Activated naive CD8-positive, alpha-beta T cell treated with anti-CD3 and anti-CD28 coated beads, Interleukin-2, amount 50 U/mL, for 24 hours (primary cell): ENCODE results near the gene TBC1D25.

Source experiments
- ATAC-seq: fragments of 150-1000 bp; cut with Tn5 transposase; one replicate; pipeline ENCODE4 v1.10.0; 2021
- DNase-seq: peaks from one replicate; pipeline ENCODE4 v3.0.0; 2021
- H3K27ac Mint-ChIP-seq: one replicate; pipeline ENCODE4 v1.8.0; 2021; ENCODE audit warnings: mild to moderate bottlenecking, mixed read lengths
- H3K27me3 Mint-ChIP-seq: one replicate; pipeline ENCODE4 v1.8.0; 2021; ENCODE audit warnings: mixed read lengths
- H3K36me3 Mint-ChIP-seq: one replicate; pipeline ENCODE4 v1.8.0; 2021; ENCODE audit warnings: low read depth, mixed read lengths
- H3K4me1 Mint-ChIP-seq: one replicate; pipeline ENCODE4 v1.8.0; 2021; ENCODE audit warnings: mixed read lengths
- H3K4me3 Mint-ChIP-seq: one replicate; pipeline ENCODE4 v1.8.0; 2021; ENCODE audit warnings: mild to moderate bottlenecking, moderate library complexity, mixed read lengths
- H3K9me3 Mint-ChIP-seq: one replicate; pipeline ENCODE4 v1.8.0; 2021; ENCODE audit warnings: mixed read lengths

Gene TBC1D25

GRCh38 chrX:48560681-48561080 is 21.2 kb downstream of the TBC1D25 start:
- Mint-ChIP-seq H3K27me3 (no peaks in the 10 kb centered on the region), H3K36me3 (peaks cover 15% of the 10 kb centered on the region), H3K27ac (no peak overlapping the region), H3K4me1 (peaks cover 3% of the 10 kb centered on the region), H3K9me3 (no peaks in the 10 kb centered on the region), H3K4me3 (no peak overlapping the region)
- DNase-seq: no peak
- no peak for ATAC-seq

DNA sequence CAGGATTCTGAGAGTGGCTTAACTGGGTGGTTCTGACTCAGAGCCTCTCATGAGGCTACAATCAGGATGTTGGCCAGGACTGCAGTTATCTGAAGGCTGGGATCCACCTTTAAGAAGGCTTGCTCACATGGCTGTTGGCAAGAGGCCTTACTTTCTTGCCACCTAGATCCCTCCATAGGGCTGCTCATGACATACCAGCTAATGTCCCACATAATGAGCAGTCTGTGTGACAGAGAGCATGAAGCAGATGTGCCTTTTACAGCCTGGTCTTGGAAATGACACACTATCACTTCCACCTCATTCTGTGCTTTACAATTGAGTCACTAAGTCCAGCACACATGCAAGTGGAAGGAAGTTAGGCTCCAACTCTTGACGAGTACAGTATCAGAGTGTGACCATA is 30.4 kb downstream of the TBC1D25 start:
- no peak overlapping the region for H3K27ac Mint-ChIP-seq
- H3K36me3 Mint-ChIP-seq: peaks cover 3% of the 10 kb centered on the region
- H3K27me3 Mint-ChIP-seq: no peaks in the 10 kb centered on the region
- no peak for DNase-seq
- H3K4me3 Mint-ChIP-seq: no peak overlapping the region
- H3K9me3 Mint-ChIP-seq: no peaks in the 10 kb centered on the region
- ATAC-seq: peak; percentile 64
- peaks cover 13% of the 10 kb centered on the region for H3K4me1 Mint-ChIP-seq

GRCh38 chrX:48573690-48574269 is 34.3 kb downstream of the TBC1D25 start:
- ATAC-seq (peak; percentile 7), DNase-seq (no peak)
- H3K4me1 Mint-ChIP-seq: peaks cover 27% of the 10 kb centered on the region
- peak overlapping the region; percentile 100 for H3K27ac Mint-ChIP-seq
- peaks cover 41% of the 10 kb centered on the region for H3K36me3 Mint-ChIP-seq
- peak overlapping the region; percentile 97 for H3K4me3 Mint-ChIP-seq
- no peaks in the 10 kb centered on the region for H3K27me3 Mint-ChIP-seq
- H3K9me3 Mint-ChIP-seq: no peaks in the 10 kb centered on the region

DNA sequence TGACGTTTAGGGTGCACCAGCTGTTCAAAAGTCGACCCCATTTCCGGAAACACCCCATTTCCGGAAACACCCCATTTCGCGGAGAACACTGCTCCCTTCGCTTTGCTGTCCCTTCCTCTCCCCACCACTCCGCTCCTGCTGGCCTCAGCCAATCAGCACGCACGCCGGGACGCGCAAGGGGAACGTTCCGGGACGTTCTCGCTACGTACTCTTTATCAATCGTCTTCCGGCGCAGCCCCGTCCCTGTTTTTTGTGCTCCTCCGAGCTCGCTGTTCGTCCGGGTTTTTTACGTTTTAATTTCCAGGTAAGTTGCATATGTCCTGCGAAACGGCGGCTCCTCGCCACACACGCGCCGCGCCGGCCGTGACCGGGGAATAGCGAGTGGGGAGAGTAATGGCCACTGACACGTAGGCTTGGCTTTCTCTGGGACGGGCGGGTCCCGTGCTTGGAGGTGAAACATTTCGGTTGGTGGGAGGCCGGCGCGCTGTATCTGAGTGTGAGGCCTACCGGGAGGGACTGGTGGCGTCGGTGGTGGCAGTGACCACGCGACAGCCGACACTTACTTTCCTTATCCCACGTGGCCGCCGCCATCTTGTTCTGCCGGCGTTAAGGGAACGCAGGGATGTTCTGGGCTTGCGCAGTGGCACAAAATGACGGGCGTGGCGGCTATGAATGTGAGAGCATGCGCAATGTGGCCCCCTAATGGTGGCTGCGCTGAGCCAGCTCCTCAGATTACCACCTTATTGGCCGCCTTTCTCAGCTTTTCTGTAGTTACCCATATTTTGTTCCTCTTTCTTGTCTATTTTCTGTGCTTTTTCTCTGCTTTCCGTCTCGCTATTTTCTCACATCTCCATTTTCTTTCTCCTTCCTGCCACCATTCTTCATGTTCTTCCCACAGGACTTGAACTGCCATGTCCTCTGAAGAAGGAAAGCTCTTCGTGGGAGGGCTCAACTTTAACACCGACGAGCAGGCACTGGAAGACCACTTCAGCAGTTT is 35.1 kb downstream of the TBC1D25 start, which contains the start of gene RBM3:
Gene RBM3 (plus strand): TSS at position 215 of the 997 bp plus-strand sequence. CDS start 697 bp downstream, at position 912.
- peaks cover 43% of the 10 kb centered on the region for H3K36me3 Mint-ChIP-seq
- peaks cover 29% of the 10 kb centered on the region for H3K4me1 Mint-ChIP-seq
- DNase-seq (peak; percentile 85), ATAC-seq (peak; percentile 93)
- peak within 1 kb of the TSS; percentile 100 for H3K27ac Mint-ChIP-seq
- H3K9me3 Mint-ChIP-seq: no peaks in the 10 kb centered on the region
- no peaks in the 10 kb centered on the region for H3K27me3 Mint-ChIP-seq
- peak within 1 kb of the TSS; percentile 97 for H3K4me3 Mint-ChIP-seq

GRCh38 chrX:48575642-48576041 is 36.1 kb downstream of the TBC1D25 start:
- H3K4me1 Mint-ChIP-seq: peaks cover 26% of the 10 kb centered on the region

GRCh38 chrX:48576108-48576507 is 36.6 kb downstream of the TBC1D25 start:
- H3K36me3 Mint-ChIP-seq: peaks cover 49% of the 10 kb centered on the region

More at GRCh38 chrX:48575642-48576041, 36.1 kb downstream of the TBC1D25 start:
- peaks cover 49% of the 10 kb centered on the region for H3K36me3 Mint-ChIP-seq
- no peaks in the 10 kb centered on the region for H3K27me3 Mint-ChIP-seq
- no peaks in the 10 kb centered on the region for H3K9me3 Mint-ChIP-seq
- ATAC-seq: no peak
- H3K27ac Mint-ChIP-seq: peak overlapping the region; percentile 100
- DNase-seq: no peak
- H3K4me3 Mint-ChIP-seq: peak overlapping the region; percentile 97

DNA sequence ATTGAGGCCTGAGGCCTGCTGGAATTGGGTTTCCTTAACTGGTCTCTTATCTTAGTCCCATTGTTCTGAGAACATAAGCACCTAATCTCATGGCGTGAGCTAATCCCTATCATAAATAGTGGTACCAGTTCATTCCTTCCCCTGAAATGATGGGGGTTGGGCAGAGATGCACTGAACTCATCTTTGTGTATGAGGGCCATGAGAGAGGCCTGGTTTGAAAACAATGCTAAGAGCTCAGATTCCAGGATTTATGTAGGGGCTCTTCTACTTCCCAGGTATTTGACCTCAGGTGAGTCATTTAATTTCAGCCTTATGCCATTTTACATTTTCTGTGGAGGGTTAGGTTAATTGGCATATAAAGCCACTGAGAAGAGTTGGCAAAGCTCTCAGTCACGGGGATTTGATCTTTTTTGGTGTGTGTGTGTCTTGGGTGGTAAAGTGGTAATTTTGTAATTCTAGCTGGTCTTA is 39.2 kb downstream of the TBC1D25 start:
- peaks cover 49% of the 10 kb centered on the region for H3K36me3 Mint-ChIP-seq
- no peaks in the 10 kb centered on the region for H3K27me3 Mint-ChIP-seq
- H3K4me3 Mint-ChIP-seq: no peak overlapping the region
- peaks cover 24% of the 10 kb centered on the region for H3K4me1 Mint-ChIP-seq
- ATAC-seq (no peak), DNase-seq (no peak)
- peak overlapping the region; percentile 29 for H3K27ac Mint-ChIP-seq
- no peaks in the 10 kb centered on the region for H3K9me3 Mint-ChIP-seq

More at GRCh38 chrX:48576108-48576507, 36.6 kb downstream of the TBC1D25 start:
- Mint-ChIP-seq H3K27ac (peak overlapping the region; percentile 100), H3K4me3 (peak overlapping the region; percentile 97), H3K27me3 (no peaks in the 10 kb centered on the region), H3K4me1 (peaks cover 26% of the 10 kb centered on the region), H3K9me3 (no peaks in the 10 kb centered on the region)
- no peak for DNase-seq
- no peak for ATAC-seq

DNA sequence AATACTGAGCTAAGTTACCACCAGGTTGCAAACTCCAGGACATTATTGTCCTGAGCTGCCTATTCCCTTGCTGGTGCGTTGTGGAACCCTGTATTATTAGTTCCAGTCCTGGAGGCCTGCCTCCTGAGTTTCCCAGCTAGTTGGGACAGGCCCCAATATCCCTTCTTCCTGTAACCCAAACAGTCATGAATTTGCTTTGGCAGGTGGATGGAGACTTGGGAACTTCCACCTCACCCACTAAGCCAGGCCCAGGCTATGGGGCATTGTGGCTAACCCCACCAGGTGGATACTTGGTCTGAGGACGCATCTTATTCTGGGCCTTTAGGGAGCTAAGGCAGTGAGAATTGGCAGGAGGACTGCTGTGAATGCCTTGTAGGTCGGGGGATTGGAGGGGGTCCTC is 39.7 kb downstream of the TBC1D25 start:
- DNase-seq: no peak
- peaks cover 19% of the 10 kb centered on the region for H3K4me1 Mint-ChIP-seq
- H3K36me3 Mint-ChIP-seq: peaks cover 49% of the 10 kb centered on the region
- H3K27me3 Mint-ChIP-seq: no peaks in the 10 kb centered on the region
- no peak overlapping the region for H3K4me3 Mint-ChIP-seq
- no peak for ATAC-seq
- no peaks in the 10 kb centered on the region for H3K9me3 Mint-ChIP-seq
- no peak overlapping the region for H3K27ac Mint-ChIP-seq

- H3K36me3 Mint-ChIP-seq: peaks cover 40% of the 10 kb centered on the region
- no peak overlapping the region for H3K27ac Mint-ChIP-seq
- ATAC-seq: no peak
- H3K9me3 Mint-ChIP-seq: no peaks in the 10 kb centered on the region
- DNase-seq: no peak
- no peak overlapping the region for H3K4me3 Mint-ChIP-seq
- H3K27me3 Mint-ChIP-seq: no peaks in the 10 kb centered on the region
- H3K4me1 Mint-ChIP-seq: peaks cover 15% of the 10 kb centered on the region
Measured at GRCh38 chrX:48580662-48581061, 41.1 kb downstream of the TBC1D25 start.

DNA sequence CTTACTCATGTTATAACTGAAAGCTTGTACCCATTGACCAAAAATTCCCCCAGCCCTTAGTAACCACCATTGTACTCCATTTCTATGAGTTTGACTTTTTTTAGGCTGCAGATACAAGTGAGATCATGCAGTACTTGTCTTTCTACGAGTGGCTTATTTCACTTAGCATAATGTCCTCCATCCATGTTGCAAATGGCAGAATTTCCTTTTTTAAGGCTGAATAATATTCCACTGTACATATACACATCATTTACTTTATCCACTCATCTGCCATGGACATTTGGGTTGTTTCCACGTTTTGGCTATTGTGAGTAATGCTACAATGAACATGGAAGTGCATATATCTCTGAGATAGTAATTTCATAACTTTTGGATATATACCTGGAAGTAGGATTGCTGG is 45.2 kb downstream of the TBC1D25 start:
- Mint-ChIP-seq H3K9me3 (no peaks in the 10 kb centered on the region), H3K4me3 (no peak overlapping the region), H3K4me1 (no peaks in the 10 kb centered on the region), H3K36me3 (peaks cover 5% of the 10 kb centered on the region), H3K27me3 (no peaks in the 10 kb centered on the region), H3K27ac (no peak overlapping the region)
- DNase-seq: no peak
- no peak for ATAC-seq

DNA sequence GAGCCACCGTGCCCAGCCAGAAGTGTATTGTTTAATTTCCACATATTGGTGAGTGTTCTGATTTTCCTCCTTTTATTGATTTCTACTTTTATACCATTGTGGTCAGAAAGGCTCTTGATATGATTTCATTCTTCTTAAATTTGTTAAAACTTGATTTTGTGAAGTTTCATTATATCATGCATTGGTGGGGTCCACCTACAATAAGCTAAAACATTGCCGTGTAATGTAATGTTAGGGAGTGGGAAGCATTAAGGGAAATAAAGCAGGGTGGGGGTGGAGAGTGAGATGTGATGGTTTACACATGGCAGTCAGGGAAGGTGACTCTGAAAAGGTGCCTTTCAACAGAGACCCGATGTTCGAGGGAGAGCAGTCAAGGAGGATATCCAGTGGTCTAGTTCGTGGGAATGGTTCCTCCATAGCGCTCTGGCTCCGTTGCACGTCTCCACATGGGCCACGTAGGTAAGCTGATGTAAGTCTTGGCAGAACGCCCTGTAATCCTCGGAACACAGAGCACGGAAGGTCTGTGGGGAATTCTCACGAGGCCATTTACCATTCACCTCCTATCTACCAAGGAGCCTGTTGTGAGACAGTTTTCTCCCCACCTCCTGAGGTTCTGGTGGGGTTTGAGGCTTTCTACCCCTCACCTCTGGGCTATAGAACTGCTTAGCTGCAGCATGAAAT is 50.1 kb downstream of the TBC1D25 start:
- Mint-ChIP-seq H3K9me3 (no peaks in the 10 kb centered on the region), H3K27me3 (no peaks in the 10 kb centered on the region), H3K4me3 (no peak overlapping the region), H3K36me3 (no peaks in the 10 kb centered on the region), H3K27ac (no peak overlapping the region), H3K4me1 (no peaks in the 10 kb centered on the region)
- DNase-seq: no peak
- no peak for ATAC-seq

DNA sequence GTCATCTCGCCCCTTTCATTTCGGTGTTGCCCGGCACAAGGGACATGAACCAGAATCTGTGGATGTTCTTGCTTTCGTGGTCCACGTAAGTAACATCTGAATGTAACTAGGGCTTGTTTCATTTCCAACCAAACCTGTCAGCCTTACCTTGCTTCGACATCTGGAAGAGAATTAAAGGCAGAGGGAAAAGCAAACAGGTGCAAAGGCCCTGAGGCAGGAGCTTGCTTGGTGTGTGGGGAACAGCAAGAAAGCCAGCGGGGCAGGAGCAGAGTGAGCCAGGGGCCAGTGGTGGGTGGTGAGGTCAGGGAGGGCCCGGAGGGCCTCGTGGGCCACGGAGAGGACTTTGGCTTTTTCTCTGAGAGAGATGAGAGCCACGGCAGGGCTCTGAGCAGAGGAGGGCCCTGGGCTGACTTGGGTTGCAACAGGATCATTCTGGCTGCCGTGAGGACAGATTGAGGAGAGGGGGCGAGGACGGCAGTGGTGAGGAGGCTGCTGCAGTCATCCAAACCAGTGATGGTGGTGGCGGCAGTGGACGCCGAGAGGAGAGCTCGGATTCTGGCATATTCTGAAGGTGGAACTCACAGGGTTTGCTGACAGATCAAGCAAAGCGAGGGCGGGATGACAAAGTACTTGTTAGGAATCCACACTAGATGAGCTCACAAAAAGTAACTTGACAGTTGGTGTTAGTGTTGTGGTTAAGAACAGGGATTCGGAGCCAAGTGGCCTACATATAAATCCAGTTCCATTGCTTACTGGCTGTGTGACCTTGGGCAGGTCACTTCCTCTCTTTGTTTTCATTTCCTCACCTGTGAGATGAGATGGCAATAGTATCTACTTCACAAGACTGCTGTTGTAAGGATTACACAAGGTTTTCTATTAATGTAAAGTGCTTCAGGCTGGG is 50.9 kb downstream of the TBC1D25 start:
- Mint-ChIP-seq H3K27me3 (no peaks in the 10 kb centered on the region), H3K27ac (no peak overlapping the region), H3K4me1 (no peaks in the 10 kb centered on the region), H3K9me3 (no peaks in the 10 kb centered on the region), H3K36me3 (no peaks in the 10 kb centered on the region), H3K4me3 (no peak overlapping the region)
- DNase-seq (no peak), ATAC-seq (no peak)

GRCh38 chrX:48591255-48591791 is 51.8 kb downstream of the TBC1D25 start:
- DNase-seq (no peak), ATAC-seq (no peak)
- Mint-ChIP-seq H3K4me3 (no peak overlapping the region), H3K9me3 (no peaks in the 10 kb centered on the region), H3K36me3 (no peaks in the 10 kb centered on the region), H3K27me3 (no peaks in the 10 kb centered on the region), H3K4me1 (no peaks in the 10 kb centered on the region), H3K27ac (no peak overlapping the region)
